Trophoblast cell (in vitro differentiated cells and primary cell): ENCODE measurements around the gene AKAP8.

Source experiments
- DNase-seq, 2 donors: peaks; one replicate each; pipeline ENCODE4 v3.0.0-alpha.2; 2016
- H2AFZ ChIP-seq: 2 replicates; pipeline ENCODE4 v1.6.1; 2013; ENCODE audit warnings: low read length, moderate library complexity, mild to moderate bottlenecking; ENCODE audit not compliant: insufficient read depth, poor library complexity
- H2AK5ac ChIP-seq: 2 replicates; pipeline ENCODE4 v1.6.1; 2013; ENCODE audit warnings: mild to moderate bottlenecking, low read length
- H2BK120ac ChIP-seq: 2 replicates; pipeline ENCODE4 v1.6.1; 2013; ENCODE audit warnings: low read length, mild to moderate bottlenecking, moderate library complexity; ENCODE audit not compliant: insufficient read depth, poor library complexity
- H2BK12ac ChIP-seq: 2 replicates; pipeline ENCODE4 v1.6.1; 2013; ENCODE audit warnings: mild to moderate bottlenecking, low read length, moderate library complexity
- H2BK5ac ChIP-seq: 2 replicates; pipeline ENCODE4 v1.6.1; 2013; ENCODE audit warnings: low read length, low read depth, moderate library complexity, mild to moderate bottlenecking; ENCODE audit not compliant: poor library complexity
- H3K14ac ChIP-seq: 2 replicates; pipeline ENCODE4 v1.6.1; 2013; ENCODE audit warnings: mild to moderate bottlenecking, low read length
- H3K18ac ChIP-seq: 2 replicates; pipeline ENCODE4 v1.6.1; 2013; ENCODE audit warnings: mild to moderate bottlenecking, low read length
- H3K23ac ChIP-seq: 2 replicates; pipeline ENCODE4 v1.6.1; 2013; ENCODE audit warnings: low read length
- H3K27ac ChIP-seq: 2 replicates; pipeline ENCODE4 v1.5.1; 2013; ENCODE audit warnings: low read depth, mild to moderate bottlenecking, inconsistent platforms, low read length, moderate library complexity
- H3K27me3 ChIP-seq: 2 replicates; pipeline ENCODE4 v1.6.1; 2013; ENCODE audit warnings: inconsistent platforms, mild to moderate bottlenecking, low read length, moderate library complexity; ENCODE audit not compliant: insufficient read depth
- H3K36me3 ChIP-seq, 2 experiments: 1 replicate in 1 of 2; 2 replicates in 1 of 2; pipeline ENCODE4 v1.6.1; 2013; ENCODE audit warnings: low read length in 2 of 2, mild to moderate bottlenecking in 2 of 2, moderate library complexity in 1 of 2; ENCODE audit not compliant: insufficient read depth in 2 of 2, control insufficient read depth in 1 of 2
- H3K4ac ChIP-seq: 2 replicates; pipeline ENCODE4 v1.6.1; 2013; ENCODE audit warnings: low read depth, mild to moderate bottlenecking, low read length, moderate library complexity
- H3K4me1 ChIP-seq, 2 experiments: 1 replicate in 1 of 2; 2 replicates in 1 of 2; pipeline ENCODE4 v1.6.1; 2013; ENCODE audit warnings: low read length in 2 of 2, mild to moderate bottlenecking in 2 of 2, moderate library complexity in 1 of 2; ENCODE audit not compliant: insufficient read depth in 2 of 2, control insufficient read depth in 1 of 2
- H3K4me2 ChIP-seq: 2 replicates; pipeline ENCODE4 v1.6.1; 2013; ENCODE audit warnings: inconsistent platforms, mild to moderate bottlenecking, low read length, moderate library complexity
- H3K4me3 ChIP-seq: 2 replicates; pipeline ENCODE4 v1.5.1; 2013; ENCODE audit warnings: mild to moderate bottlenecking, low read depth, low read length, inconsistent platforms
- H3K79me1 ChIP-seq: one replicate; pipeline ENCODE4 v1.6.1; 2013; ENCODE audit warnings: low read length
- H3K79me2 ChIP-seq: 2 replicates; pipeline ENCODE4 v1.6.1; 2013; ENCODE audit warnings: low read length, mild to moderate bottlenecking; ENCODE audit not compliant: control insufficient read depth, insufficient read depth, poor library complexity
- H3K9ac ChIP-seq: 2 replicates; pipeline ENCODE4 v1.6.1; 2013; ENCODE audit warnings: mild to moderate bottlenecking, low read length
- H3K9me3 ChIP-seq: 2 replicates; pipeline ENCODE4 v1.6.1; 2013; ENCODE audit warnings: low read depth, mild to moderate bottlenecking, control low read depth, inconsistent platforms, low read length; ENCODE audit not compliant: insufficient read depth
- H4K12ac ChIP-seq: 2 replicates; pipeline ENCODE4 v1.6.1; 2013; ENCODE audit warnings: low read depth, mild to moderate bottlenecking, low read length, moderate library complexity
- H4K8ac ChIP-seq: 2 replicates; pipeline ENCODE4 v1.6.1; 2013; ENCODE audit warnings: low read depth, mild to moderate bottlenecking, low read length, moderate library complexity
- H4K91ac ChIP-seq: one replicate; pipeline ENCODE4 v1.6.1; 2013; ENCODE audit warnings: low read depth, mild to moderate bottlenecking, low read length, moderate library complexity
- WGBS: extraction: QIAGEN DNeasy Blood & Tissue Kit; methylation state at CpG from one replicate; pipeline ENCODE4 v1.1.7; 2013; ENCODE audit warnings: missing lambda C conversion rate; ENCODE audit not compliant: insufficient read length, insufficient coverage; ENCODE audit errors: extremely low coverage; 5-methylcytosine and 5-hydroxymethylcytosine counted together

Gene AKAP8

GRCh38 chr19:15320116-15320515 lies 59.5 kb downstream of the AKAP8 start:
- H2BK5ac ChIP-seq, result no peak overlapping the region
- no peak overlapping the region for H2AK5ac ChIP-seq
- H2AFZ ChIP-seq, result no peak overlapping the region
- H3K79me2 ChIP-seq, result peaks cover 60% of the 10 kb centered on the region
- H3K4me3 ChIP-seq, result no peak overlapping the region
- no peak overlapping the region for H2BK120ac ChIP-seq
- H3K4ac ChIP-seq, result peak overlapping the region; percentile 83
- H3K23ac ChIP-seq, result no peak overlapping the region
- peak in 1 of 2 donors; percentile 53 for DNase-seq
- no peak overlapping the region for H2BK12ac ChIP-seq
- H3K27ac ChIP-seq, result no peak overlapping the region
- no peak overlapping the region for H4K8ac ChIP-seq
- no peak overlapping the region for H3K9ac ChIP-seq
- no peak overlapping the region for H4K12ac ChIP-seq
- no peaks in the 10 kb centered on the region for H3K27me3 ChIP-seq
- no peak overlapping the region for H3K4me2 ChIP-seq
- no peaks in the 10 kb centered on the region for H3K9me3 ChIP-seq
- peaks cover 31 to 42% of the 10 kb centered on the region in 2 experiments for H3K4me1 ChIP-seq
- H3K14ac ChIP-seq, result no peak overlapping the region
- no peak overlapping the region for H4K91ac ChIP-seq
- H3K18ac ChIP-seq, result no peak overlapping the region
- no CpG with 5 or more reads among the region's 4 CpGs for WGBS
- H3K79me1 ChIP-seq, result peaks cover 2% of the 10 kb centered on the region
- H3K36me3 ChIP-seq, result peaks cover 5% of the 10 kb centered on the region in 2 experiments

- peak; percentile 50 to 59 for DNase-seq
- Histone ChIP-seq H3K23ac (no peak overlapping the region), H4K12ac (no peak overlapping the region), H2AFZ (peak overlapping the region; percentile 63), H4K8ac (no peak overlapping the region), H3K4ac (peak overlapping the region; percentile 89), H4K91ac (no peak overlapping the region), H3K9me3 (no peaks in the 10 kb centered on the region), H2BK120ac (no peak overlapping the region), H3K4me3 (no peak overlapping the region), H3K79me2 (peaks cover 55% of the 10 kb centered on the region), H2AK5ac (no peak overlapping the region), H3K79me1 (peaks cover 2% of the 10 kb centered on the region), H3K18ac (peak overlapping the region; percentile 36), H3K4me1 (peaks cover 28 to 34% of the 10 kb centered on the region in 2 experiments), H3K36me3 (peaks cover 5 to 9% of the 10 kb centered on the region in 2 experiments), H3K27ac (no peak overlapping the region), H2BK12ac (no peak overlapping the region), H3K14ac (no peak overlapping the region), H3K27me3 (no peaks in the 10 kb centered on the region), H3K9ac (no peak overlapping the region), H2BK5ac (no peak overlapping the region), H3K4me2 (no peak overlapping the region)
- no CpG with 5 or more reads among the region's 6 CpGs for WGBS
Observed at GRCh38 chr19:15318241-15318691, 61.3 kb downstream of the AKAP8 start.

GRCh38 chr19:15317392-15318071 lies 62.1 kb downstream of the AKAP8 start:
- Histone ChIP-seq H3K79me2 (peaks cover 59% of the 10 kb centered on the region), H3K4me1 (peaks cover 28 to 33% of the 10 kb centered on the region in 2 experiments), H3K9me3 (no peaks in the 10 kb centered on the region), H2BK12ac (no peak overlapping the region), H3K79me1 (peaks cover 2% of the 10 kb centered on the region), H3K27me3 (no peaks in the 10 kb centered on the region), H4K12ac (no peak overlapping the region), H3K23ac (no peak overlapping the region), H2AK5ac (no peak overlapping the region), H2BK120ac (no peak overlapping the region), H3K36me3 (peaks cover 5 to 9% of the 10 kb centered on the region in 2 experiments), H3K27ac (peak overlapping the region; percentile 12), H4K91ac (no peak overlapping the region), H3K4me2 (no peak overlapping the region), H4K8ac (no peak overlapping the region), H2BK5ac (no peak overlapping the region), H3K18ac (no peak overlapping the region), H3K4ac (peak overlapping the region; percentile 97), H3K4me3 (no peak overlapping the region), H3K9ac (no peak overlapping the region), H3K14ac (no peak overlapping the region), H2AFZ (no peak overlapping the region)
- no CpG with 5 or more reads among the region's 3 CpGs for WGBS
- DNase-seq, result peak; percentile 44 to 79

GRCh38 chr19:15316498-15316897 lies 63.1 kb downstream of the AKAP8 start:
- no peak overlapping the region for H4K8ac ChIP-seq
- no peak overlapping the region for H2BK120ac ChIP-seq
- no peak overlapping the region for H2AK5ac ChIP-seq
- no peak overlapping the region for H3K4me3 ChIP-seq
- no peak overlapping the region for H3K27ac ChIP-seq
- H3K27me3 ChIP-seq, result no peaks in the 10 kb centered on the region
- no peak overlapping the region for H2AFZ ChIP-seq
- no peak overlapping the region for H2BK12ac ChIP-seq
- H3K4me1 ChIP-seq, result peaks cover 28 to 33% of the 10 kb centered on the region in 2 experiments
- no peak overlapping the region for H3K4me2 ChIP-seq
- H3K18ac ChIP-seq, result no peak overlapping the region
- no peak for DNase-seq
- peak overlapping the region; percentile 2 for H3K14ac ChIP-seq
- no peak overlapping the region for H4K91ac ChIP-seq
- no peak overlapping the region for H4K12ac ChIP-seq
- H3K79me1 ChIP-seq, result peaks cover 2% of the 10 kb centered on the region
- H3K36me3 ChIP-seq, result peaks cover 5 to 9% of the 10 kb centered on the region in 2 experiments
- H3K79me2 ChIP-seq, result peaks cover 60% of the 10 kb centered on the region
- H3K9me3 ChIP-seq, result no peaks in the 10 kb centered on the region
- H2BK5ac ChIP-seq, result no peak overlapping the region
- no CpG with 5 or more reads among the region's 2 CpGs for WGBS
- no peak overlapping the region for H3K23ac ChIP-seq
- peak overlapping the region; percentile 99 for H3K4ac ChIP-seq
- H3K9ac ChIP-seq, result no peak overlapping the region
